ENCODE measurements around the gene RRAGD. TPM values are rescaled to one million over a fixed set of nuclear protein-coding genes. Genes with fewer than 3 reads are reported as not detected.

Gene RRAGD
- total RNA-seq, 2 donors from 2014 or later, result 19.4 to 22.7 TPM

- Histone ChIP-seq H3K27ac (peak overlapping the region in 1 of 2 donors; percentile 22), H3K4me1 (replicated peaks) (no peaks in the 10 kb centered on the region), H3K27me3 (replicated peaks; ENCODE audit: insufficient read depth) (no peaks in the 10 kb centered on the region), H3K9me3 (no peaks in the 10 kb centered on the region), H3K36me3 (no peaks in the 10 kb centered on the region), H3K4me3 (no peak overlapping the region)
- peak; percentile 63 for TF ChIP-seq POLR2AphosphoS5 (IDR thresholded peaks at IDR 0.05)
- no peak for TF ChIP-seq POLR2A (IDR thresholded peaks at IDR 0.05)
- TF ChIP-seq, protein P1, sequence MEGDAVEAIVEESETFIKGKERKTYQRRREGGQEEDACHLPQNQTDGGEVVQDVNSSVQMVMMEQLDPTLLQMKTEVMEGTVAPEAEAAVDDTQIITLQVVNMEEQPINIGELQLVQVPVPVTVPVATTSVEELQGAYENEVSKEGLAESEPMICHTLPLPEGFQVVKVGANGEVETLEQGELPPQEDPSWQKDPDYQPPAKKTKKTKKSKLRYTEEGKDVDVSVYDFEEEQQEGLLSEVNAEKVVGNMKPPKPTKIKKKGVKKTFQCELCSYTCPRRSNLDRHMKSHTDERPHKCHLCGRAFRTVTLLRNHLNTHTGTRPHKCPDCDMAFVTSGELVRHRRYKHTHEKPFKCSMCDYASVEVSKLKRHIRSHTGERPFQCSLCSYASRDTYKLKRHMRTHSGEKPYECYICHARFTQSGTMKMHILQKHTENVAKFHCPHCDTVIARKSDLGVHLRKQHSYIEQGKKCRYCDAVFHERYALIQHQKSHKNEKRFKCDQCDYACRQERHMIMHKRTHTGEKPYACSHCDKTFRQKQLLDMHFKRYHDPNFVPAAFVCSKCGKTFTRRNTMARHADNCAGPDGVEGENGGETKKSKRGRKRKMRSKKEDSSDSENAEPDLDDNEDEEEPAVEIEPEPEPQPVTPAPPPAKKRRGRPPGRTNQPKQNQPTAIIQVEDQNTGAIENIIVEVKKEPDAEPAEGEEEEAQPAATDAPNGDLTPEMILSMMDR (IDR thresholded peaks at IDR 0.05), result no peak
- peak; percentile 49 for DNase-seq (ENCODE audit: low spot score)
- intact Hi-C loops (cut with DNase I), result no loop called here
- 51% methylated on average over 3 of the region's 3 CpGs for WGBS
Observed at GRCh38 chr6:89335164-89335563, 76.9 kb downstream of the RRAGD start.

GRCh38 chr6:89330910-89331309 is 81.2 kb downstream of the RRAGD start:
- 94% methylated on average over 1 of the region's 1 CpG for WGBS
- no peak for DNase-seq (ENCODE audit: low spot score)
- Histone ChIP-seq H3K4me3 (no peak overlapping the region), H3K27ac (no peak overlapping the region), H3K4me1 (replicated peaks) (no peaks in the 10 kb centered on the region), H3K27me3 (replicated peaks; ENCODE audit: insufficient read depth) (no peaks in the 10 kb centered on the region), H3K36me3 (no peaks in the 10 kb centered on the region), H3K9me3 (no peaks in the 10 kb centered on the region)
- no peak for TF ChIP-seq POLR2AphosphoS5 (IDR thresholded peaks at IDR 0.05)
- TF ChIP-seq, protein P1 (IDR thresholded peaks at IDR 0.05), result no peak
- no peak for TF ChIP-seq POLR2A (IDR thresholded peaks at IDR 0.05)
- intact Hi-C loops (cut with DNase I), result no loop called here

DNA sequence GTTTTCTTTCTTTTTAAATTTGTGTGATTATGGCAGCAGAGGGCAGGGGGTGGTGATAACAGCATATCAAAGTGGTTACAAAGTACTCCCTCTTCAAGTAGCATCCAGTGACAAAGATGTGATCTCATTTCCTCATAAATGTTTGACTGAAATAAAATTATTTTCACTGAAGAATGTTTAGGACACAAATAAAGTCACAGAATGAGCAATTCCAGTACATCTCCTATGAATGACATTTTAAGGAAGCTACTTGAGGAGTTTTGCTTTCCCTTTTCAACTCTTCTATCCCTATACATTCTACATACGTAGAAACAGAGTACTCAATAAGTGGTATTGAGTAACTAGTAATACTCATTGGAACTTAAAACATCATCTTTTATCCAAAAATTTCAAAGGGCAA is 83.1 kb downstream of the RRAGD start:
- 87% methylated on average over 1 of the region's 1 CpG for WGBS
- no peak for DNase-seq (ENCODE audit: low spot score)
- no peaks in the 10 kb centered on the region for H3K27me3 ChIP-seq (replicated peaks; ENCODE audit: insufficient read depth)
- TF ChIP-seq, protein P1 (IDR thresholded peaks at IDR 0.05), result no peak
- no peak for TF ChIP-seq POLR2AphosphoS5 (IDR thresholded peaks at IDR 0.05)
- TF ChIP-seq POLR2A (IDR thresholded peaks at IDR 0.05), result no peak
- intact Hi-C loops (cut with DNase I), result no loop called here
- no peaks in the 10 kb centered on the region for H3K4me1 ChIP-seq (replicated peaks)
- no peak overlapping the region for H3K4me3 ChIP-seq
- no peaks in the 10 kb centered on the region for H3K9me3 ChIP-seq
- no peaks in the 10 kb centered on the region for H3K36me3 ChIP-seq
- no peak overlapping the region for H3K27ac ChIP-seq

DNA sequence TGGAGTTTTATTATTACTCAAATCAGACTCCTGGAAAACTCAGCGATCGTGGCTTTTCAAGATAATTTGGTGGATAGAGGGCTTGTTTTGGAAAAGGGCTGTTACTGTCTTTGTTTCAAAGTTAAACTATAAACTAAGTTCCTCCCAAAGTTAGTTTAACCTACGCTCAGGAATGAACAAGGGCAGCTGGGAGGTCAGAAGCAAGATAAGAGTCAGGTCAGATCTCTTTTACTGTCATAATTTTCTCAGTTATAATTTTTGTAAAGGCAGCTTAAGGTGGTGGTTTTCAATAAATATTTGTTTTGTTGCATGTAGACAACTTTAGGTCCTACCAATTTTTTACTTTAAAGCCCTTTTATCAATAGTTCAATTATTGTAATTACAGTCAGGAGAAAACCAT is 87.8 kb downstream of the RRAGD start:
- 77% methylated on average over 3 of the region's 3 CpGs for WGBS

GRCh38 chr6:89323511-89323971 is 88.5 kb downstream of the RRAGD start:
- 81% methylated on average over 3 of the region's 3 CpGs for WGBS
- H3K27ac ChIP-seq, result no peak overlapping the region
- H3K36me3 ChIP-seq, result no peaks in the 10 kb centered on the region
- no peaks in the 10 kb centered on the region for H3K9me3 ChIP-seq
- no peaks in the 10 kb centered on the region for H3K4me1 ChIP-seq (replicated peaks)
- intact Hi-C loops (cut with DNase I), result no loop called here
- H3K27me3 ChIP-seq (replicated peaks; ENCODE audit: insufficient read depth), result no peaks in the 10 kb centered on the region
- DNase-seq (ENCODE audit: low spot score), result no peak
- TF ChIP-seq POLR2AphosphoS5 (IDR thresholded peaks at IDR 0.05) (no peak), POLR2A (IDR thresholded peaks at IDR 0.05) (no peak)
- TF ChIP-seq, protein P1 (IDR thresholded peaks at IDR 0.05), result no peak
- H3K4me3 ChIP-seq, result no peak overlapping the region

More for the DNA sequence above, 87.8 kb downstream of the RRAGD start:
- Histone ChIP-seq H3K27me3 (replicated peaks; ENCODE audit: insufficient read depth) (no peaks in the 10 kb centered on the region), H3K27ac (no peak overlapping the region), H3K9me3 (no peaks in the 10 kb centered on the region), H3K4me3 (no peak overlapping the region), H3K4me1 (replicated peaks) (no peaks in the 10 kb centered on the region), H3K36me3 (no peaks in the 10 kb centered on the region)
- intact Hi-C loops (cut with DNase I), result no loop called here
- no peak for DNase-seq (ENCODE audit: low spot score)
- no peak for TF ChIP-seq POLR2AphosphoS5 (IDR thresholded peaks at IDR 0.05)
- TF ChIP-seq POLR2A (IDR thresholded peaks at IDR 0.05), result no peak
- TF ChIP-seq, protein P1 (IDR thresholded peaks at IDR 0.05), result no peak

All from prostate gland (tissue), 2 donors.